Mesothelial cell of epicardium (in vitro differentiated cells): ENCODE results near the gene RYR3. TPM values are rescaled to one million over a fixed set of nuclear protein-coding genes. Genes with fewer than 3 reads are reported as not detected.

Experiments used
- DNase-seq, 2 experiments: peaks; one replicate each; pipeline ENCODE4 v3.0.0; 2021; ENCODE audit warnings: low spot score in 2 of 2; ENCODE audit not compliant: unreplicated experiment in 2 of 2
- H3K27ac Mint-ChIP-seq: 2 replicates; pipeline ENCODE4 v1.8.0; 2021; ENCODE audit warnings: mixed read lengths
- H3K27me3 Mint-ChIP-seq: 2 replicates; pipeline ENCODE4 v1.8.0; 2021; ENCODE audit warnings: low read depth, mixed read lengths
- H3K36me3 Mint-ChIP-seq: 2 replicates; pipeline ENCODE4 v1.8.0; 2021; ENCODE audit warnings: mixed read lengths
- H3K4me1 Mint-ChIP-seq: 2 replicates; pipeline ENCODE4 v1.8.0; 2021; ENCODE audit warnings: mixed read lengths
- H3K4me3 Mint-ChIP-seq: 2 replicates; pipeline ENCODE4 v1.8.0; 2021; ENCODE audit warnings: mild to moderate bottlenecking, moderate library complexity, mixed read lengths
- H3K9me3 Mint-ChIP-seq: 2 replicates; pipeline ENCODE4 v1.8.0; 2021; ENCODE audit warnings: mixed read lengths
- total RNA-seq: library from RNA; stranded (reverse); gene quantifications from 3 replicates; pipeline ENCODE4 v1.2.1, GENCODE V29; 2021
- TF ChIP-seq, protein P1 (sequence below): fragments of 200-600 bp; sonication (generic); IDR thresholded peaks from one replicate; pipeline ENCODE4 v1.5.0; 2021; ENCODE audit warnings: antibody characterized with exemption; ENCODE audit not compliant: unreplicated experiment

The RYR3 gene
- total RNA-seq, 1 donor from 2014 or later: 3.8 TPM

DNA sequence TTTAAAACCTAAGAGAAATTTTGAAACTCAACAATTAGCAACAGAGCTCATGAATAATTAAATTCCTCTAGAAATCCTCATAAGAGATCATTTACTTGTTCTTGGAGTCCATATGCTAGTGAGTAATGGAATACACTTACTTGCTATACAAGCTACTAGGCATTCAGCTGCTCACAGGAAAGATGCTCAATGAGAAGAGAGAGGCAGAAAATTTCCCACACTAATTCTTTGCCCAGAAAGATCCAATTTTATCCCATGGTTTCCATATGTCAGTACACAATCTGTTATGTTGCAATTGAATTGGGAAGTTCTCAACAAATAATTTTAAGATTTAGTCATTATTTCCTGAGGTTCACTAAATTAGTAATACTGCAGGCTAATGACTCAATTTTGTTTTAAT lies 310.4 kb downstream of the RYR3 start:
- peaks cover 18% of the 10 kb centered on the region for H3K4me1 Mint-ChIP-seq
- H3K9me3 Mint-ChIP-seq: peaks cover 15% of the 10 kb centered on the region
- TF ChIP-seq, protein P1, sequence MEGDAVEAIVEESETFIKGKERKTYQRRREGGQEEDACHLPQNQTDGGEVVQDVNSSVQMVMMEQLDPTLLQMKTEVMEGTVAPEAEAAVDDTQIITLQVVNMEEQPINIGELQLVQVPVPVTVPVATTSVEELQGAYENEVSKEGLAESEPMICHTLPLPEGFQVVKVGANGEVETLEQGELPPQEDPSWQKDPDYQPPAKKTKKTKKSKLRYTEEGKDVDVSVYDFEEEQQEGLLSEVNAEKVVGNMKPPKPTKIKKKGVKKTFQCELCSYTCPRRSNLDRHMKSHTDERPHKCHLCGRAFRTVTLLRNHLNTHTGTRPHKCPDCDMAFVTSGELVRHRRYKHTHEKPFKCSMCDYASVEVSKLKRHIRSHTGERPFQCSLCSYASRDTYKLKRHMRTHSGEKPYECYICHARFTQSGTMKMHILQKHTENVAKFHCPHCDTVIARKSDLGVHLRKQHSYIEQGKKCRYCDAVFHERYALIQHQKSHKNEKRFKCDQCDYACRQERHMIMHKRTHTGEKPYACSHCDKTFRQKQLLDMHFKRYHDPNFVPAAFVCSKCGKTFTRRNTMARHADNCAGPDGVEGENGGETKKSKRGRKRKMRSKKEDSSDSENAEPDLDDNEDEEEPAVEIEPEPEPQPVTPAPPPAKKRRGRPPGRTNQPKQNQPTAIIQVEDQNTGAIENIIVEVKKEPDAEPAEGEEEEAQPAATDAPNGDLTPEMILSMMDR: no peak
- no peak overlapping the region for H3K4me3 Mint-ChIP-seq
- no peak for DNase-seq
- H3K36me3 Mint-ChIP-seq: peaks cover 2% of the 10 kb centered on the region
- no peak overlapping the region for H3K27ac Mint-ChIP-seq
- H3K27me3 Mint-ChIP-seq: no peaks in the 10 kb centered on the region

DNA sequence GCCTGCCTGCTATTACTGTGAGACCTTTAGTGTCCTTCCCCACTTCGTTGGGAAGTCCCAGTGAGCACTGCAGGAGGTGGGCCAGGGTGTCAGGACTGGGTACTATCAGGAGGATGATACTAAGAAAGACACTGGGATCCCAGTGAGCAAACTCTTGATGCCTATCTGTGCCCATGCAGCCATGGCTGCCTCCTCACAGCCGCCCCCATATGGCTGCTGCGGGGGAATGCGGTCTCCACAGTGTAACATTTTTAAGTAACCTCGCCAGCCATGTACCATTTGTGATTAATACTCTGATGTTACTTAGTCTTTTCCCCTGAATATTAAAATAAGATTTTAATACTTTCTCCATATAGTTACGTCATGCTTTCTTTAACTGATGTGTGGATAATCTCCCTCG lies 312.2 kb downstream of the RYR3 start:
- H3K4me3 Mint-ChIP-seq: no peak overlapping the region
- TF ChIP-seq, protein P1: no peak
- H3K27ac Mint-ChIP-seq: no peak overlapping the region
- H3K4me1 Mint-ChIP-seq: peaks cover 13% of the 10 kb centered on the region
- H3K36me3 Mint-ChIP-seq: peaks cover 2% of the 10 kb centered on the region
- peaks cover 21% of the 10 kb centered on the region for H3K9me3 Mint-ChIP-seq
- DNase-seq: no peak
- no peaks in the 10 kb centered on the region for H3K27me3 Mint-ChIP-seq

DNA sequence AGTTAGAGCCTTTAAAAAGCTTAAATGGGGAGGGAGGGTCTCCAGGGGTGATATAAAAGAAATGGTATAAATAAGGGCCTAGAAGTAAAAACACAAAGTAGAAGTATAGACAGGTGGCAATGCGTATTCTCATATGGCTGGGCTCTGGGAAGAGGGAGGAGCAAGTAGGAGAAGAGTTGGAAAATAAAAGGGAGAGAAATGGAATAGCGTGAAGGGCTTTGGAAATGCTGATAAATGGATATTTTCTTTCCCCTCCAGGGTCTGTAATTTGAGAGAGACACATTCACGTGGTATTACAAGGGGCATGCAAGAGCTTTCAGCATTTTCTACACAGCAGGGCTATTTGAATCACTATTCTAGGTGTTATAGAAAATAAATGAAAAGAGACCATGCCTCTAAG lies 313.7 kb downstream of the RYR3 start:
- H3K4me3 Mint-ChIP-seq: no peak overlapping the region
- H3K27ac Mint-ChIP-seq: no peak overlapping the region
- TF ChIP-seq, protein P1: no peak
- peaks cover 21% of the 10 kb centered on the region for H3K9me3 Mint-ChIP-seq
- DNase-seq: no peak
- H3K36me3 Mint-ChIP-seq: peaks cover 2% of the 10 kb centered on the region
- no peaks in the 10 kb centered on the region for H3K27me3 Mint-ChIP-seq
- H3K4me1 Mint-ChIP-seq: no peaks in the 10 kb centered on the region

DNA sequence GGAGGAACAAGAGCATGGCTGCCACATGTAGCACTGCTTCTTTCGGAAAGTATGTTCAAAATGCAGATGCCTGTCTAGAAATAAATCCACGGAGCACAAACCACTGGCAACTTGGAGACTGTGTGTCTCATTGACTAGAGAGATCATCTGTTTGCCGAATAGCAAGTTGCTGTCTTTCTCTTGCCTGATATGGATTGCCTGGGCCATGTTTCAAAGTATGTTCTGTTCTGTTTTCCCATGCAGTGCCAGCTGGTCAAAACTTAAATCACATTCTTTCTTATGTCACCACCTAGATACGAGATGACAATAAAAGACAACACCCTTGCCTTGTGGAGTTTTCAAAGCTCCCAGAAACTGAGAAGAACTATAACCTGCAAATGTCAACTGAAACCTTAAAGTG lies 318.9 kb downstream of the RYR3 start:
- TF ChIP-seq, protein P1: no peak
- Mint-ChIP-seq H3K27me3 (peaks cover 1% of the 10 kb centered on the region), H3K4me3 (no peak overlapping the region), H3K4me1 (no peaks in the 10 kb centered on the region), H3K9me3 (peaks cover 14% of the 10 kb centered on the region), H3K36me3 (peaks cover 2% of the 10 kb centered on the region), H3K27ac (no peak overlapping the region)
- no peak for DNase-seq

DNA sequence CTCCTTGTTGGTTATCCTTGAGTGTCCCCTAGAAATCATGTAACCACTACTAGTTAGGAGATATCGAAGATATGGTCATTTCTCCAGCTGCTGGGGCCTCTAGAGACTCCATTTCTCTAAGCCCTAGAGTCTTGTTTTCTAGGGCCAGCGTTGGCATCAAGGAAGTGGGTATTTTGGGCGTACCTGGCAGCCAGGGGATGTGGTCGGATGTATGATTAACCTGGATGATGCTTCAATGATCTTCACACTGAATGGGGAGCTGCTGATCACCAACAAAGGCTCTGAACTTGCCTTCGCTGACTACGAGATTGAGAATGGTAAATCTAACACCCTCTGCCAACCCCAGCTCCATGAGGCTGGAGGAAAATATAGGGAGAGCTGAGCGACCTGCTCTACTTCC lies 325.5 kb downstream of the RYR3 start:
- no peak overlapping the region for H3K4me3 Mint-ChIP-seq
- peaks cover 4% of the 10 kb centered on the region for H3K27me3 Mint-ChIP-seq
- TF ChIP-seq, protein P1: no peak
- H3K4me1 Mint-ChIP-seq: no peaks in the 10 kb centered on the region
- DNase-seq: no peak
- H3K27ac Mint-ChIP-seq: no peak overlapping the region
- no peaks in the 10 kb centered on the region for H3K9me3 Mint-ChIP-seq
- H3K36me3 Mint-ChIP-seq: no peaks in the 10 kb centered on the region

DNA sequence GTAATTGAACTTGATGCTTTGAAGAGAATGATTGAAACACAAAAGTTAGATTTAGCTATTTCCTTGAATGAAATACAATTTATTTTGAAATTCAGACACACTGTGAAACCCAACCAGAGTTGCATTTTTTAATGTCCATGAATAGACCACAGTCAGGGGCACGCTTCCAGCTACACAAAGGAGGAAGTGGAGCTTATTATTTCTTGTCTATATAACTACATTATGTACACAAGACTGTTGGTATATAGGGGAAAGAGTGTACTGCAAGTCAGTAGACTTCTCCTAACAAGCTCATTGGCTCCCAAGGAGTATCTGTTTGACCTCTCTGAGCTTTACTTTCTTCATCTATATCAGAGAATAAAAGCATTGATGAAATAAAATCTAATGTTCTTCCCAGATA lies 326.2 kb downstream of the RYR3 start:
- TF ChIP-seq, protein P1: no peak
- no peak for DNase-seq
- H3K27ac Mint-ChIP-seq: no peak overlapping the region
- H3K4me1 Mint-ChIP-seq: no peaks in the 10 kb centered on the region
- no peaks in the 10 kb centered on the region for H3K9me3 Mint-ChIP-seq
- H3K4me3 Mint-ChIP-seq: no peak overlapping the region
- H3K36me3 Mint-ChIP-seq: no peaks in the 10 kb centered on the region
- peaks cover 11% of the 10 kb centered on the region for H3K27me3 Mint-ChIP-seq
